ENCODE data around the gene IZUMO4.
A peak's percentile ranks its signal among the peaks of the same experiment; 100 is the strongest.

IZUMO4 gene

GRCh38 chr19:2061495-2062388 lies 35.0 kb upstream of the IZUMO4 start:
- DNase-seq (ENCODE audit: extremely low spot score): peak; percentile 99
- TF ChIP-seq L3MBTL2 (conservative IDR thresholded peaks at IDR 0.05): no peak; the same call in 1 of the 2 replicates
- no peak for TF ChIP-seq ZNF384 (IDR thresholded peaks at IDR 0.05)
- no peak for TF ChIP-seq CTBP1 (IDR thresholded peaks at IDR 0.05; ENCODE audit: borderline replicate concordance)
- no peak for TF ChIP-seq HDGF (IDR thresholded peaks at IDR 0.05; ENCODE audit: borderline replicate concordance)
- no peak for TF ChIP-seq FOXM1 (IDR thresholded peaks at IDR 0.05; ENCODE audit: borderline replicate concordance)
- no peak for TF ChIP-seq BHLHE40 (IDR thresholded peaks at IDR 0.05; ENCODE audit: borderline replicate concordance)
- no peak for TF ChIP-seq FOXK2 (IDR thresholded peaks at IDR 0.05)
- no peak for TF ChIP-seq SUZ12 (IDR thresholded peaks at IDR 0.05)
- ChIA-PET CTCF (no interaction called here), POLR2A (interaction anchor here (0.8 to 5.3 kb wide), 3 partner anchors 10 to 27 kb away, joined by 3 to 33 read pairs (median 3); partner anchors contain the start of gene MKNK2)

GRCh38 chr19:2062389-2062729 lies 34.4 kb upstream of the IZUMO4 start:
- TF ChIP-seq TARDBP (IDR thresholded peaks at IDR 0.05) (no peak), L3MBTL2 (conservative IDR thresholded peaks at IDR 0.05) (no peak), SUZ12 (IDR thresholded peaks at IDR 0.05) (no peak), FOXA1 (IDR thresholded peaks at IDR 0.05) (no peak), SP1 (IDR thresholded peaks at IDR 0.05) (no peak), BHLHE40 (IDR thresholded peaks at IDR 0.05; ENCODE audit: borderline replicate concordance) (no peak), FOXK2 (IDR thresholded peaks at IDR 0.05) (no peak), LEF1 (IDR thresholded peaks at IDR 0.05; ENCODE audit: borderline replicate concordance) (no peak), ARNT (IDR thresholded peaks at IDR 0.05) (no peak), FOXM1 (IDR thresholded peaks at IDR 0.05; ENCODE audit: borderline replicate concordance) (no peak)
- no peak for DNase-seq (ENCODE audit: extremely low spot score)
- POLR2A ChIA-PET: interaction anchor here (0.8 to 5.3 kb wide), 4 partner anchors 10 to 76 kb away, joined by 3 to 33 read pairs (median 3); partner anchors contain the start of gene MKNK2
- CTCF ChIA-PET: no interaction called here

GRCh38 chr19:2062770-2063169 lies 33.9 kb upstream of the IZUMO4 start:
- ChIA-PET CTCF (no interaction called here), POLR2A (interaction anchor here (0.9 to 5.3 kb wide), 3 partner anchors 11 to 76 kb away, joined by 3 to 33 read pairs (median 3); partner anchors contain the start of gene MKNK2)
- DNase-seq (ENCODE audit: extremely low spot score): no peak
- no peak for TF ChIP-seq L3MBTL2 (conservative IDR thresholded peaks at IDR 0.05)
- no peak for TF ChIP-seq ARNT (IDR thresholded peaks at IDR 0.05)
- no peak for TF ChIP-seq SP1 (IDR thresholded peaks at IDR 0.05)
- no peak for TF ChIP-seq FOXM1 (IDR thresholded peaks at IDR 0.05; ENCODE audit: borderline replicate concordance)
- no peak for TF ChIP-seq FOXK2 (IDR thresholded peaks at IDR 0.05)
- no peak for TF ChIP-seq HDGF (IDR thresholded peaks at IDR 0.05; ENCODE audit: borderline replicate concordance)
- no peak for TF ChIP-seq LEF1 (IDR thresholded peaks at IDR 0.05; ENCODE audit: borderline replicate concordance)
- no peak for TF ChIP-seq ELF4 (IDR thresholded peaks at IDR 0.05)
- no peak for TF ChIP-seq CTBP1 (IDR thresholded peaks at IDR 0.05; ENCODE audit: borderline replicate concordance)

- no peak for DNase-seq (ENCODE audit: extremely low spot score)
- TF ChIP-seq NFRKB (IDR thresholded peaks at IDR 0.05) (no peak), PKNOX1 (IDR thresholded peaks at IDR 0.05) (no peak), BHLHE40 (IDR thresholded peaks at IDR 0.05; ENCODE audit: borderline replicate concordance) (no peak), ZNF384 (IDR thresholded peaks at IDR 0.05) (no peak), ARNT (IDR thresholded peaks at IDR 0.05) (no peak), SP1 (IDR thresholded peaks at IDR 0.05) (no peak)
- CTCF ChIA-PET: no interaction called here
- POLR2A ChIA-PET: interaction anchor here (5.3 kb wide), 1 partner anchor 12 kb away, joined by 33 read pairs; the partner anchor contains the start of gene MKNK2
These were observed 32.9 kb upstream of the IZUMO4 start for GRCh38 chr19:2063824-2064223.

- POLR2A ChIA-PET: interaction anchor here (5.3 kb wide), 1 partner anchor 12 kb away, joined by 33 read pairs; the partner anchor contains the start of gene MKNK2
- CTCF ChIA-PET: no interaction called here
- no peak for DNase-seq (ENCODE audit: extremely low spot score)
- TF ChIP-seq FOXM1 (IDR thresholded peaks at IDR 0.05; ENCODE audit: borderline replicate concordance): no peak
- no peak for TF ChIP-seq BHLHE40 (IDR thresholded peaks at IDR 0.05; ENCODE audit: borderline replicate concordance)
- no peak for TF ChIP-seq LEF1 (IDR thresholded peaks at IDR 0.05; ENCODE audit: borderline replicate concordance)
- no peak for TF ChIP-seq FOXK2 (IDR thresholded peaks at IDR 0.05)
- TF ChIP-seq SUZ12 (IDR thresholded peaks at IDR 0.05): no peak
- no peak for TF ChIP-seq ARNT (IDR thresholded peaks at IDR 0.05)
- no peak for TF ChIP-seq ELF4 (IDR thresholded peaks at IDR 0.05)
- no peak for TF ChIP-seq PKNOX1 (IDR thresholded peaks at IDR 0.05)
- TF ChIP-seq L3MBTL2 (conservative IDR thresholded peaks at IDR 0.05): no peak
- no peak for TF ChIP-seq ZNF384 (IDR thresholded peaks at IDR 0.05)
- TF ChIP-seq SP1 (IDR thresholded peaks at IDR 0.05): no peak
- TF ChIP-seq CTBP1 (IDR thresholded peaks at IDR 0.05; ENCODE audit: borderline replicate concordance): no peak
- TF ChIP-seq HDGF (IDR thresholded peaks at IDR 0.05; ENCODE audit: borderline replicate concordance): no peak
These were observed 32.3 kb upstream of the IZUMO4 start for GRCh38 chr19:2064395-2064787.

- DNase-seq (ENCODE audit: extremely low spot score): no peak
- POLR2A ChIA-PET: no interaction called here
- TF ChIP-seq L3MBTL2 (conservative IDR thresholded peaks at IDR 0.05): no peak
- TF ChIP-seq SP1 (IDR thresholded peaks at IDR 0.05): no peak
- TF ChIP-seq ZNF384 (IDR thresholded peaks at IDR 0.05): no peak
- TF ChIP-seq HDGF (IDR thresholded peaks at IDR 0.05; ENCODE audit: borderline replicate concordance): no peak
- no peak for TF ChIP-seq ELF4 (IDR thresholded peaks at IDR 0.05)
- TF ChIP-seq SUZ12 (IDR thresholded peaks at IDR 0.05): no peak
- TF ChIP-seq FOXK2 (IDR thresholded peaks at IDR 0.05): no peak
- TF ChIP-seq BHLHE40 (IDR thresholded peaks at IDR 0.05; ENCODE audit: borderline replicate concordance): no peak
- TF ChIP-seq PKNOX1 (IDR thresholded peaks at IDR 0.05): no peak
- no peak for TF ChIP-seq LEF1 (IDR thresholded peaks at IDR 0.05; ENCODE audit: borderline replicate concordance)
- no peak for TF ChIP-seq ARNT (IDR thresholded peaks at IDR 0.05)
- no peak for TF ChIP-seq FOXM1 (IDR thresholded peaks at IDR 0.05; ENCODE audit: borderline replicate concordance)
- TF ChIP-seq FOXA1 (IDR thresholded peaks at IDR 0.05): no peak
- TF ChIP-seq TARDBP (IDR thresholded peaks at IDR 0.05): no peak
- TF ChIP-seq CTBP1 (IDR thresholded peaks at IDR 0.05; ENCODE audit: borderline replicate concordance): no peak
- TF ChIP-seq NFRKB (IDR thresholded peaks at IDR 0.05): no peak
- CTCF ChIA-PET: no interaction called here
These were observed 31.8 kb upstream of the IZUMO4 start for GRCh38 chr19:2064788-2065524.
